Measurements from ENCODE around the gene TAF1L. TPM values are rescaled to one million over a fixed set of nuclear protein-coding genes. Genes with fewer than 3 reads are reported as not detected.
"Not testable (repeated sequence)": the region's sequence is repeated elsewhere in the genome, so short reads cannot be mapped to it uniquely, and the experiment has no call there.

The TAF1L gene
- total RNA-seq, 1 experiment from 2014 or later, result not detected

GRCh38 chr9:32599021-32599420, 36.4 kb downstream of the TAF1L start:
- H3K4me3 ChIP-seq (ENCODE audit: low read length); H2AFZ ChIP-seq (ENCODE audit: low read length); H3K79me2 ChIP-seq (ENCODE audit: low read length); H3K9me2 ChIP-seq (replicated peaks; ENCODE audit: insufficient read depth, low read length); H3K9me3 ChIP-seq (ENCODE audit: low read length); H3K36me3 ChIP-seq (ENCODE audit: insufficient read depth, low read length); H3K9ac ChIP-seq (ENCODE audit: low read length); H3K27me3 ChIP-seq (ENCODE audit: low read length); H4K20me1 ChIP-seq (ENCODE audit: insufficient read depth, low read depth, low read length); DNase-seq; H3K27ac ChIP-seq (ENCODE audit: low read length): not testable (repeated sequence)
- peaks cover 52% of the 10 kb centered on the region for H3K4me1 ChIP-seq (ENCODE audit: low read length)
- peak overlapping the region; percentile 26 for H3K4me2 ChIP-seq (ENCODE audit: low read depth, low read length, poor library complexity, severe bottlenecking)

GRCh38 chr9:32596936-32597335, 38.5 kb downstream of the TAF1L start:
- no peak overlapping the region for H3K9ac ChIP-seq (ENCODE audit: low read length)
- no peak overlapping the region for H3K4me3 ChIP-seq (ENCODE audit: low read length)
- no peaks in the 10 kb centered on the region for H3K27me3 ChIP-seq (ENCODE audit: low read length)
- H3K9me3 ChIP-seq (ENCODE audit: low read length), result no peaks in the 10 kb centered on the region
- no peaks in the 10 kb centered on the region for H3K79me2 ChIP-seq (ENCODE audit: low read length)
- no peak overlapping the region for H3K4me2 ChIP-seq (ENCODE audit: low read depth, low read length, poor library complexity, severe bottlenecking)
- no peak overlapping the region for H2AFZ ChIP-seq (ENCODE audit: low read length)
- H3K27ac ChIP-seq (ENCODE audit: low read length), result no peak overlapping the region
- H3K4me1 ChIP-seq (ENCODE audit: low read length), result peaks cover 32% of the 10 kb centered on the region
- no peak for DNase-seq
- no peaks in the 10 kb centered on the region for H3K36me3 ChIP-seq (ENCODE audit: insufficient read depth, low read length)
- H3K9me2 ChIP-seq (replicated peaks; ENCODE audit: insufficient read depth, low read length), result no peaks in the 10 kb centered on the region
- no peaks in the 10 kb centered on the region for H4K20me1 ChIP-seq (ENCODE audit: insufficient read depth, low read depth, low read length)

GRCh38 chr9:32596096-32596865, 39.2 kb downstream of the TAF1L start:
- no peaks in the 10 kb centered on the region for H3K79me2 ChIP-seq (ENCODE audit: low read length)
- H4K20me1 ChIP-seq (ENCODE audit: insufficient read depth, low read depth, low read length), result no peaks in the 10 kb centered on the region
- H2AFZ ChIP-seq (ENCODE audit: low read length), result no peak overlapping the region
- no peak overlapping the region for H3K4me2 ChIP-seq (ENCODE audit: low read depth, low read length, poor library complexity, severe bottlenecking)
- no peaks in the 10 kb centered on the region for H3K36me3 ChIP-seq (ENCODE audit: insufficient read depth, low read length)
- H3K9me2 ChIP-seq (replicated peaks; ENCODE audit: insufficient read depth, low read length), result no peaks in the 10 kb centered on the region
- H3K4me1 ChIP-seq (ENCODE audit: low read length), result peaks cover 26% of the 10 kb centered on the region
- no peak for DNase-seq
- no peaks in the 10 kb centered on the region for H3K9me3 ChIP-seq (ENCODE audit: low read length)
- no peak overlapping the region for H3K4me3 ChIP-seq (ENCODE audit: low read length)
- H3K27ac ChIP-seq (ENCODE audit: low read length), result no peak overlapping the region
- no peak overlapping the region for H3K9ac ChIP-seq (ENCODE audit: low read length)
- H3K27me3 ChIP-seq (ENCODE audit: low read length), result no peaks in the 10 kb centered on the region

GRCh38 chr9:32590898-32591297, 44.6 kb downstream of the TAF1L start:
- Histone ChIP-seq H3K36me3 (ENCODE audit: insufficient read depth, low read length) (no peaks in the 10 kb centered on the region), H3K4me2 (ENCODE audit: low read depth, low read length, poor library complexity, severe bottlenecking) (no peak overlapping the region), H3K4me1 (ENCODE audit: low read length) (peaks cover 9% of the 10 kb centered on the region), H3K9ac (ENCODE audit: low read length) (no peak overlapping the region), H3K79me2 (ENCODE audit: low read length) (no peaks in the 10 kb centered on the region), H4K20me1 (ENCODE audit: insufficient read depth, low read depth, low read length) (no peaks in the 10 kb centered on the region), H3K9me3 (ENCODE audit: low read length) (no peaks in the 10 kb centered on the region), H2AFZ (ENCODE audit: low read length) (no peak overlapping the region), H3K27me3 (ENCODE audit: low read length) (no peaks in the 10 kb centered on the region), H3K4me3 (ENCODE audit: low read length) (no peak overlapping the region), H3K27ac (ENCODE audit: low read length) (no peak overlapping the region), H3K9me2 (replicated peaks; ENCODE audit: insufficient read depth, low read length) (no peaks in the 10 kb centered on the region)
- DNase-seq, result no peak

GRCh38 chr9:32590476-32590875, 45.0 kb downstream of the TAF1L start:
- Histone ChIP-seq H2AFZ (ENCODE audit: low read length) (no peak overlapping the region), H3K27me3 (ENCODE audit: low read length) (no peaks in the 10 kb centered on the region), H3K4me3 (ENCODE audit: low read length) (no peak overlapping the region), H3K9me2 (replicated peaks; ENCODE audit: insufficient read depth, low read length) (no peaks in the 10 kb centered on the region), H4K20me1 (ENCODE audit: insufficient read depth, low read depth, low read length) (no peaks in the 10 kb centered on the region), H3K4me1 (ENCODE audit: low read length) (peaks cover 9% of the 10 kb centered on the region), H3K9me3 (ENCODE audit: low read length) (no peaks in the 10 kb centered on the region), H3K4me2 (ENCODE audit: low read depth, low read length, poor library complexity, severe bottlenecking) (no peak overlapping the region), H3K79me2 (ENCODE audit: low read length) (no peaks in the 10 kb centered on the region), H3K36me3 (ENCODE audit: insufficient read depth, low read length) (no peaks in the 10 kb centered on the region), H3K27ac (ENCODE audit: low read length) (no peak overlapping the region), H3K9ac (ENCODE audit: low read length) (no peak overlapping the region)
- DNase-seq, result no peak

- Histone ChIP-seq H3K27ac (ENCODE audit: low read length) (no peak overlapping the region), H4K20me1 (ENCODE audit: insufficient read depth, low read depth, low read length) (no peaks in the 10 kb centered on the region), H3K9ac (ENCODE audit: low read length) (no peak overlapping the region), H3K4me2 (ENCODE audit: low read depth, low read length, poor library complexity, severe bottlenecking) (no peak overlapping the region), H3K79me2 (ENCODE audit: low read length) (no peaks in the 10 kb centered on the region), H3K36me3 (ENCODE audit: insufficient read depth, low read length) (no peaks in the 10 kb centered on the region), H3K4me3 (ENCODE audit: low read length) (no peak overlapping the region), H3K4me1 (ENCODE audit: low read length) (peaks cover 9% of the 10 kb centered on the region), H3K27me3 (ENCODE audit: low read length) (no peaks in the 10 kb centered on the region), H3K9me3 (ENCODE audit: low read length) (no peaks in the 10 kb centered on the region), H2AFZ (ENCODE audit: low read length) (no peak overlapping the region), H3K9me2 (replicated peaks; ENCODE audit: insufficient read depth, low read length) (no peaks in the 10 kb centered on the region)
- peak; percentile 80 for DNase-seq
Observed at GRCh38 chr9:32589083-32589723, 46.3 kb downstream of the TAF1L start.

GRCh38 chr9:32587901-32588300, 47.6 kb downstream of the TAF1L start:
- Histone ChIP-seq H2AFZ (ENCODE audit: low read length) (no peak overlapping the region), H3K27ac (ENCODE audit: low read length) (no peak overlapping the region), H3K4me3 (ENCODE audit: low read length) (no peak overlapping the region), H3K4me2 (ENCODE audit: low read depth, low read length, poor library complexity, severe bottlenecking) (no peak overlapping the region), H3K9ac (ENCODE audit: low read length) (no peak overlapping the region), H3K79me2 (ENCODE audit: low read length) (no peaks in the 10 kb centered on the region), H3K36me3 (ENCODE audit: insufficient read depth, low read length) (no peaks in the 10 kb centered on the region), H4K20me1 (ENCODE audit: insufficient read depth, low read depth, low read length) (no peaks in the 10 kb centered on the region), H3K9me3 (ENCODE audit: low read length) (no peaks in the 10 kb centered on the region), H3K9me2 (replicated peaks; ENCODE audit: insufficient read depth, low read length) (no peaks in the 10 kb centered on the region), H3K27me3 (ENCODE audit: low read length) (no peaks in the 10 kb centered on the region), H3K4me1 (ENCODE audit: low read length) (peaks cover 9% of the 10 kb centered on the region)
- no peak for DNase-seq

- Histone ChIP-seq H2AFZ (ENCODE audit: low read length) (no peak overlapping the region), H3K9me3 (ENCODE audit: low read length) (no peaks in the 10 kb centered on the region), H3K36me3 (ENCODE audit: insufficient read depth, low read length) (no peaks in the 10 kb centered on the region), H3K4me3 (ENCODE audit: low read length) (no peak overlapping the region), H3K27me3 (ENCODE audit: low read length) (no peaks in the 10 kb centered on the region), H3K4me1 (ENCODE audit: low read length) (peaks cover 16% of the 10 kb centered on the region), H3K4me2 (ENCODE audit: low read depth, low read length, poor library complexity, severe bottlenecking) (no peak overlapping the region), H3K9me2 (replicated peaks; ENCODE audit: insufficient read depth, low read length) (no peaks in the 10 kb centered on the region), H3K79me2 (ENCODE audit: low read length) (no peaks in the 10 kb centered on the region), H3K9ac (ENCODE audit: low read length) (no peak overlapping the region), H3K27ac (ENCODE audit: low read length) (no peak overlapping the region), H4K20me1 (ENCODE audit: insufficient read depth, low read depth, low read length) (no peaks in the 10 kb centered on the region)
- DNase-seq, result no peak
Observed at GRCh38 chr9:32584784-32585183, 50.7 kb downstream of the TAF1L start.

Measured in Karpas-422 (cell line).